Measurements from ENCODE around the gene BRAF. TPM values are rescaled to one million over a fixed set of nuclear protein-coding genes. Genes with fewer than 3 reads are reported as not detected.
"Not testable (repeated sequence)": the region's sequence is repeated elsewhere in the genome, so short reads cannot be mapped to it uniquely, and the experiment has no call there.

BRAF gene
- polyA plus RNA-seq, 3 donors, result 22.5 to 26.3 (median 22.9) TPM

DNA sequence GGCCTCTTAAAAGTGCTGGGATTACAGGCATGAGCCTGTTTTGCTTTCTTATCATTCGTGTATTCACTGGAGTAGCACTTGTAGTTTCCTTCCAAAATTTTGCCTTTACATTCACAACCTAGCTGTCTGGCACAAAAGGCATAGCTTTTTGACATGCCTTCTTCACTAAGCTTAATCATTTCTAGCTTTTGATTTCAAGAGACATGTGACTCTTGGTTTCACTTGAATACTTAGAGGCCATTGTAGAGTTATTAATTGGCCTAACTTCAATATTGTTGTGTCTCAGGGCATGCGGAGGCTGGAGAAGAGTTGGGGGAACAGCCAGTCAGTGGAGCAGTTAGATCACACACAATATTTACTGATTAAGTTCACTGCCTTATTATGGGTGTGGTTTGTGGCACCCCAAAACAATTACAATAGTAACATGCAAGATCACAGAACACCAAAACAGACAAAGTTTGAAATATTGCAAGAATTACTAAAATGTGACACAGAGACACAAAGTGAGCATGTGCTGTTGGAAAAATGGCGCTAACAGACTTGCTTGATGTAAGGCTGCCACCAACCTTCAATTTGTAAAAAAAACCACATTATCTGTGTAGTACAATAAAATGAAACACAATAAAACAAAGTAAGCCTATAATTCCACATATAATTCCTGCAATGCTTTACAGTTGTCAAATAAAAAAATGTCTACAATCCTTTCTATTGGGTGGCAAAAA lies 43.1 kb downstream of the BRAF start:
- DNase-seq (ENCODE audit: low read depth in 3 of 3, low spot score in 2 of 3), result no peak

DNA sequence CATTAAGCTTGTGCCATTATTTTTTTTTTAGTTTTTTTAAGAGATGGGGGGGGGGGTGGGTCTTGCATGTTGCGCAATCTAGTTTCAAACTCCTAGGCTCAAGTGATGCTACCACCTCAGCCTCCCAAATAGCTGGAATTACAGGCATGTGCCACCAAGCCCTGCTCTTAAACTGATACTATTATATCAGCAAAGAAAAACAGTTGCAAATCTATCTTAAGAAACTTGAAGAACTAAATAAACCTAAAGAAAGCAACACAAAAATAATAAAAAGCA lies 47.5 kb downstream of the BRAF start:
- no peak for DNase-seq (ENCODE audit: low read depth in 3 of 3, low spot score in 2 of 3)

- DNase-seq (ENCODE audit: low read depth in 3 of 3, low spot score in 2 of 3), result no peak
Observed at GRCh38 chr7:140876519-140877248, 48.0 kb downstream of the BRAF start.

GRCh38 chr7:140873434-140873833 lies 51.3 kb downstream of the BRAF start:
- DNase-seq (ENCODE audit: low read depth in 3 of 3, low spot score in 2 of 3), result no peak

GRCh38 chr7:140870003-140870402 lies 54.7 kb downstream of the BRAF start:
- DNase-seq (ENCODE audit: low read depth in 3 of 3, low spot score in 2 of 3), result no peak

DNA sequence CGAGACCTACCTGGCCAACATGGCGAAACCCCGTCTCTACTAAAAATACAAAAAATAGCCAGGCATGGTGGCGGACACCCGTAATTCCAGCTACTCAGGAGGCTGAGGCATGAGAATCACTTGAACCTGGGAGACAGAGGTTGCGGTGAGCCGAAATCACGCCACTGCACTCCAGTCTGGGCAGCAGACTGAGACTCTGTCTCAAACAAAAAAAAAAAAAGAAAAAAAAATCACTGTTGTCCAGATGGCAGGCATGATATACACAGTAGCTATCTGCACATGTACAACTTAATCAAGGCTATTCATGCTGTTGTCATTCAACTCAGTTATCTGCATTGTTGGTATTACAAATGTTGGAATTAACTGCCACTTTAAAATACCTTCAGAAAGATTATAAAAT lies 55.3 kb downstream of the BRAF start:
- DNase-seq (ENCODE audit: low read depth in 3 of 3, low spot score in 2 of 3), result no peak

GRCh38 chr7:140867467-140868462 lies 57.0 kb downstream of the BRAF start:
- no peak for DNase-seq (ENCODE audit: low read depth in 3 of 3, low spot score in 2 of 3)

DNA sequence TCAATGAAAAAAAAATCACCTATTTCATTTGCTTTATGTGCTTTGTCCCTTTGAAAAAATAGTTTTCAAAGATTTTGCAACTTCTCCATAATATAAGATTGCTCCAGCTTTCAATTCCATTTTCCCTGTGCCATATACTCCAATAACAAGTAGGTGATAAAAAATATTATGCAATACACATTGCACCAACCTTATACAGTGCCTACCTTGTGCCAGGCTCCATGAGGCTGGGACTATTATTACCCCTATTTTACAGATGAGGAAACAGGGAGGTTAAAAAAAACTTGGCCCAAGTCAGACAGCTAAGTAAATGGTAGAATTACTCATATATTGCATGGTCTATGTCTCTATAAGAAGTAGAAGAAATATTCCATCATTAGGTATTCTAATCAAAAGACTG lies 57.8 kb downstream of the BRAF start:
- no peak for DNase-seq (ENCODE audit: low read depth in 3 of 3, low spot score in 2 of 3)

GRCh38 chr7:140864732-140865131 lies 60.0 kb downstream of the BRAF start:
- DNase-seq (ENCODE audit: low read depth in 3 of 3, low spot score in 2 of 3), result no peak

DNA sequence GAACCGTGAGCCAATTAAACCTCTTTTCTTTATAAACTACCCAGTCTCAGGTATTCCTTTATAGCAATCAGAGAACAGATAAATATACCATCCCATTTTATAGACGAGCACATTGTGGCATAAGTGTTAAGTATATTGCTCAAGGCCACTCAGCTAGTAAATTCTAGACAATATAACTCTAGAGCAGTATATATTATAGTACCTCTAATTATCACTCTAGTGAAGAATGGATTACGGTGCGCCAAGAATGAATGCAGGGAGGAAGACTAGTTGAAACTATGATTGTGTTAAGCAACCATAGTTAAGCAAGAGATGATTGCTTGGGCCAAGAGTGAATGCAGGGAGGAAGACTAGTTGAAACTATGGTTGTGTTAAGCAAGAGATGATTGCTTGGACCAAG lies 60.9 kb downstream of the BRAF start:
- DNase-seq (ENCODE audit: low read depth in 3 of 3, low spot score in 2 of 3), result no peak

DNA sequence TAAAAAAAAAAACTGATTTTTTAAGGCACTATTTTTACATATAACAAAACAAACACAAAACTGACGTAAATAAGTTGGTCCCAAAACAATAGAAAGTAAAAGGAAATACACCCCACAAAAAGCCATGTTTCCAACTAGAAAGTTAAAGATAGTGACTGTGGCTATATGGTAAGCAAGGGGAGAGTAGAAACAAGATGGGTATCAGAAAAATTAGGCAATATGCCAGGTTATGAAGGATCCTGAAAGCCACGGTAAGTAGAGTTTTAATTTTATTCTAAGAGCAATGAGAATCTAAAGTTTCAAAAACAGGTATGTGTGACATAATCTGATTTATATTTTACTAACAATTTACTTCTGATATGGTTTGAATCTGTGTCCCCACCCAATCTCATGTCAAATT lies 61.5 kb downstream of the BRAF start:
- no peak for DNase-seq (ENCODE audit: low read depth in 3 of 3, low spot score in 2 of 3)

GRCh38 chr7:140857048-140857447 lies 67.7 kb downstream of the BRAF start:
- DNase-seq (ENCODE audit: low read depth in 3 of 3, low spot score in 2 of 3), result no peak

- no peak for DNase-seq (ENCODE audit: low read depth in 3 of 3, low spot score in 2 of 3)
Observed at GRCh38 chr7:140841166-140841715, 83.5 kb downstream of the BRAF start.

- no peak for DNase-seq (ENCODE audit: low read depth in 3 of 3, low spot score in 2 of 3)
Observed at GRCh38 chr7:140831724-140832123, 93.0 kb downstream of the BRAF start.

DNA sequence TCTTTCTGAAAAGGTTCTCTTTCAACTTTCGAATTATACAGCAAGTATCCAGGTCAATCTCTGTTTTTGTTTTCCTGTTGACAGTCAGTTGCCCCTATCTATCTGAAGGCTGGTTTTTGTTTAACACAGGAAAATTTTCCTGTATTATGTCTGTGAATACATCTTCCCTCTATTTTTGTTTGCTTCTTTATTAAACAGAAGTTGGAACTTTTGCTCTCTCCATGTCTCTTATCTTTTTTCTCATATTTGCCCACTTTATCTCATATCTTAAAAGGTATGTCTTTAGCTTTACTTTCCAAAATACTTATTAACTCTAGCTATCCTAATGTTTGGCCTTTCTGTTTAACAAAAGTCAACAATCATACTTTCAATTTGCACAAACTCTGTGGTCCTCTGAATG lies 95.0 kb downstream of the BRAF start:
- DNase-seq (ENCODE audit: low read depth in 3 of 3, low spot score in 2 of 3), result no peak

GRCh38 chr7:140828741-140829140 lies 96.0 kb downstream of the BRAF start:
- no peak for DNase-seq (ENCODE audit: low read depth in 3 of 3, low spot score in 2 of 3)

DNA sequence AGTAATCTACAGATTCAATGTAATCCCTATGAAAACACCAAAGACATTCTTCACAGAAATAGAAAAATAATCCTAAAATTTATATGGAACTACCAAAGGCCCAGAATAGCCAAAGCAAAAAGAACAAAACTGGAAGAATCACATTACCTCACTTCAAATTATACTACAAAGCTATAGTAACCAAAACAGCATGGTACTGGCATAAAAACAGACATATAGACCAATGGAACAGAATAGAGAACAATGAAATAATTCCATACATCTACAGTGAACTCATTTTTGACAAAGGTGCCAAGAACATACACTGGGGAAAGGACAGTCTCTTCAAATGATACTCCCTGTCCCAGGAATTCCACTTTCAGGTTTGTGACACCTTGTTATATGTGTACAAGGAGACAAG lies 107.3 kb downstream of the BRAF start:
- not testable (repeated sequence) for DNase-seq (ENCODE audit: low read depth in 3 of 3, low spot score in 2 of 3)

- peak; percentile 43 to 57 (median 53) for DNase-seq (ENCODE audit: low read depth in 3 of 3, low spot score in 2 of 3)
Observed at GRCh38 chr7:140810830-140811556, 113.7 kb downstream of the BRAF start.

- no peak for DNase-seq (ENCODE audit: low read depth in 3 of 3, low spot score in 2 of 3)
Observed at GRCh38 chr7:140810385-140810784, 114.3 kb downstream of the BRAF start.

GRCh38 chr7:140778975-140779374 lies 145.8 kb downstream of the BRAF start:
- no peak for DNase-seq (ENCODE audit: low read depth in 3 of 3, low spot score in 2 of 3)
